Sigmoid colon (tissue), 7 donors: ENCODE data around the gene HSDL1. TPM values are rescaled to one million over a fixed set of nuclear protein-coding genes. Genes with fewer than 3 reads are reported as not detected.

ENCODE experiments used
- DNase-seq: peaks from one replicate; pipeline ENCODE4 v3.0.0-alpha.2; 2019
- H3K27ac ChIP-seq, 4 donors: fragments of 200-600 bp; sonication (generic); one replicate each; pipeline ENCODE4 v1.5.1; 2016 to 2019; ENCODE audit warnings: mild to moderate bottlenecking in 1 of 4
- H3K27me3 ChIP-seq, 3 donors: fragments of 200-600 bp; sonication (generic); one replicate each; pipeline ENCODE4 v1.5.1; 2019; ENCODE audit warnings: mild to moderate bottlenecking in 1 of 3
- H3K36me3 ChIP-seq, 4 donors: fragments of 200-600 bp; sonication (generic); one replicate each; pipeline ENCODE4 v1.5.1; 2016 to 2019
- H3K4me1 ChIP-seq, 4 donors: fragments of 200-600 bp; sonication (generic); one replicate each; pipeline ENCODE4 v1.5.1; 2017 to 2019
- H3K4me3 ChIP-seq, 4 donors: fragments of 200-600 bp; sonication (generic); one replicate each; pipeline ENCODE4 v1.5.1; 2017 to 2019; ENCODE audit warnings: mild to moderate bottlenecking in 2 of 4, moderate library complexity in 1 of 4
- H3K9me3 ChIP-seq, 4 donors: fragments of 200-600 bp in 3 of 4; sonication (generic) in 3 of 4; one replicate each; pipeline versions ENCODE4 v1.5.1 to v1.6.1; 2013 to 2019
- EP300 ChIP-seq, 4 donors: sonication (generic); formaldehyde crosslinking; IDR thresholded peaks; one replicate each; pipeline ENCODE4 v1.6.1; 2017; ENCODE audit warnings: antibody characterized with exemption in 4 of 4
- POLR2A ChIP-seq, 2 donors: fragments of 450-650 bp; IDR thresholded peaks; one replicate each; pipeline ENCODE4 v1.6.1; 2016; ENCODE audit warnings: antibody characterized with exemption in 2 of 2, mild to moderate bottlenecking in 2 of 2, moderate library complexity in 2 of 2
- POLR2AphosphoS5 ChIP-seq, 4 donors: sonication (generic); formaldehyde crosslinking; IDR thresholded peaks; one replicate each; pipeline ENCODE4 v1.6.1; 2017; ENCODE audit warnings: antibody characterized with exemption in 4 of 4
- WGBS, 2 donors: extraction: QIAGEN DNeasy Blood & Tissue Kit; methylation state at CpG; one replicate each; pipeline ENCODE4 v1.1.7; 2013; 5-methylcytosine and 5-hydroxymethylcytosine counted together
- intact Hi-C: fragments of 100-400 bp; cut with DNase I; formaldehyde crosslinking; loops from one replicate; pipeline ENCODE4 v1.15.1; 2023
- polyA plus RNA-seq, 3 donors: library from polyadenylated mRNA; stranded (reverse); fragments of 200-250 nt; gene quantifications; one replicate each; pipeline ENCODE4 v1.2.3, GENCODE V29; 2013
- total RNA-seq, 4 donors: library from RNA; depleted of rRNA; stranded (reverse); fragments of >200 nt; gene quantifications; one replicate each; pipeline ENCODE4 v1.1.0, GENCODE V29; 2016
- TF ChIP-seq, protein P1 (sequence below), 4 experiments: fragments of 450-650 bp in 3 of 4; fragments of 200-600 bp in 1 of 4; IDR thresholded peaks; one replicate each; pipeline ENCODE4 v1.5.1; 2016 to 2019; ENCODE audit warnings: antibody characterized with exemption in 4 of 4, mild to moderate bottlenecking in 3 of 4, moderate library complexity in 2 of 4
- donor health status: healthy with polysubstance abuse.
- donor health status: Bipolar disorder and iron deficiency.
- donor health status: healthy.

The HSDL1 gene
- total and polyA plus RNA-seq, 7 donors = 5.3 to 27.8 (median 11.4) TPM

DNA sequence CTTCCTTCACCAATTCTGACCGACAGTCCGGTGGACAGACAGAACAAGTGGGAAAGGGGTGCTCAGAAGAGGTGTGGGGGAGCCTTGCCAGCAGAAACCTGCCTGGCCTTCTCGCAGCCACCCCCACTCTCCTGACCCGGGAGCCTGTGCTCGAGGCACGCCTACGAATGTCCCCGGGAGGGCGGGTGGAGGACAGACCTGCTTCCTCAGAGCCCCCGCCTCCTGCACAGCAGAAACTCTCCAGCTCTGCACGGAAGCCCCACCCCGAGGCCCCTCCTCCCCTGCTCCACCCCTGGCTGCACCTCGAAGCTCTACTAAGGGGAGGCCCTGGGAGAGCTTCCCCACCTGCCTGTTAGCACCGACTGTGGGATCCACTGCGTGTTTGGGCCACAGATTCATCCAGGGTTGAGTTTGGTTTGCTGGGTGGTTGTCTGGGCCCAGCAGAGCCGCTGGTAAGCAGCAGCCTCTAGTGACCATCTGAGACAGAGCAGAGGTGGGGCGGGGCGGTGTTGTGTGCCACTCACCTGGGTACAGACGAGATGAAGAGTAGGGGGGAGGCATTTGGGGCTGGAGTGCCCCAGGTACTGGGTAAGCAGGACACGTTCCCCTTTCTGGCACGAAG lies 35.7 kb upstream of the HSDL1 start:
- H3K36me3 ChIP-seq = peaks cover 5 to 63% (median 42%) of the 10 kb centered on the region in 4 donors
- intact Hi-C loops = loop anchor here (10.0 kb wide), 3 partner anchors 304 to 434 kb away; partner anchors contain the start of gene COTL1
- peaks cover 0 to 34% (median 33%) of the 10 kb centered on the region in 4 donors for H3K4me1 ChIP-seq

GRCh38 chr16:84179612-84180320 lies 34.8 kb upstream of the HSDL1 start:
- intact Hi-C loops = loop anchor here (10.0 kb wide), 3 partner anchors 305 to 435 kb away; partner anchors contain the start of gene COTL1
- 89% methylated on average over 33 of the region's 33 CpGs for WGBS, 2 donors
- Histone ChIP-seq H3K4me3 (no peak overlapping the region), H3K27me3 (no peaks in the 10 kb centered on the region), H3K9me3 (no peaks in the 10 kb centered on the region), H3K4me1 (peaks cover 0 to 36% (median 30%) of the 10 kb centered on the region in 4 donors), H3K36me3 (peaks cover 5 to 63% (median 42%) of the 10 kb centered on the region in 4 donors), H3K27ac (no peak overlapping the region)
- no peak for DNase-seq
- no peak for TF ChIP-seq POLR2A (IDR thresholded peaks at IDR 0.05)
- TF ChIP-seq EP300 (IDR thresholded peaks at IDR 0.05) = no peak
- no peak for TF ChIP-seq POLR2AphosphoS5 (IDR thresholded peaks at IDR 0.05)
- TF ChIP-seq, protein P1, sequence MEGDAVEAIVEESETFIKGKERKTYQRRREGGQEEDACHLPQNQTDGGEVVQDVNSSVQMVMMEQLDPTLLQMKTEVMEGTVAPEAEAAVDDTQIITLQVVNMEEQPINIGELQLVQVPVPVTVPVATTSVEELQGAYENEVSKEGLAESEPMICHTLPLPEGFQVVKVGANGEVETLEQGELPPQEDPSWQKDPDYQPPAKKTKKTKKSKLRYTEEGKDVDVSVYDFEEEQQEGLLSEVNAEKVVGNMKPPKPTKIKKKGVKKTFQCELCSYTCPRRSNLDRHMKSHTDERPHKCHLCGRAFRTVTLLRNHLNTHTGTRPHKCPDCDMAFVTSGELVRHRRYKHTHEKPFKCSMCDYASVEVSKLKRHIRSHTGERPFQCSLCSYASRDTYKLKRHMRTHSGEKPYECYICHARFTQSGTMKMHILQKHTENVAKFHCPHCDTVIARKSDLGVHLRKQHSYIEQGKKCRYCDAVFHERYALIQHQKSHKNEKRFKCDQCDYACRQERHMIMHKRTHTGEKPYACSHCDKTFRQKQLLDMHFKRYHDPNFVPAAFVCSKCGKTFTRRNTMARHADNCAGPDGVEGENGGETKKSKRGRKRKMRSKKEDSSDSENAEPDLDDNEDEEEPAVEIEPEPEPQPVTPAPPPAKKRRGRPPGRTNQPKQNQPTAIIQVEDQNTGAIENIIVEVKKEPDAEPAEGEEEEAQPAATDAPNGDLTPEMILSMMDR (IDR thresholded peaks at IDR 0.05) = no peak

More for the DNA sequence above, 35.7 kb upstream of the HSDL1 start:
- no peak for DNase-seq
- no peak overlapping the region for H3K4me3 ChIP-seq
- TF ChIP-seq POLR2A (IDR thresholded peaks at IDR 0.05) = no peak
- no peak for TF ChIP-seq POLR2AphosphoS5 (IDR thresholded peaks at IDR 0.05)
- TF ChIP-seq, protein P1 (IDR thresholded peaks at IDR 0.05) = no peak
- TF ChIP-seq EP300 (IDR thresholded peaks at IDR 0.05) = no peak
- H3K9me3 ChIP-seq = no peaks in the 10 kb centered on the region
- WGBS, 2 donors = 76 to 84% methylated on average over 21 of the region's 21 CpGs
- H3K27ac ChIP-seq = no peak overlapping the region
- no peaks in the 10 kb centered on the region for H3K27me3 ChIP-seq

GRCh38 chr16:84178892-84179611 lies 34.1 kb upstream of the HSDL1 start:
- peak overlapping the region in 2 of 4 donors; percentile 76 to 78 for H3K27ac ChIP-seq
- intact Hi-C loops = no loop called here
- no peaks in the 10 kb centered on the region for H3K9me3 ChIP-seq
- H3K4me3 ChIP-seq = no peak overlapping the region
- H3K4me1 ChIP-seq = peaks cover 0 to 36% (median 29%) of the 10 kb centered on the region in 4 donors
- DNase-seq = no peak
- TF ChIP-seq, protein P1 (IDR thresholded peaks at IDR 0.05) = no peak
- TF ChIP-seq POLR2A (IDR thresholded peaks at IDR 0.05) = no peak
- TF ChIP-seq POLR2AphosphoS5 (IDR thresholded peaks at IDR 0.05) = no peak
- TF ChIP-seq EP300 (IDR thresholded peaks at IDR 0.05) = no peak
- no peaks in the 10 kb centered on the region for H3K27me3 ChIP-seq
- 93 to 95% methylated on average over 28 of the region's 28 CpGs for whole genome bisulfite sequencing, 2 donors
- H3K36me3 ChIP-seq = peaks cover 5 to 58% (median 42%) of the 10 kb centered on the region in 4 donors

GRCh38 chr16:84178146-84178765 lies 33.3 kb upstream of the HSDL1 start:
- Histone ChIP-seq H3K9me3 (no peaks in the 10 kb centered on the region), H3K27me3 (no peaks in the 10 kb centered on the region), H3K4me1 (peaks cover 0 to 36% (median 29%) of the 10 kb centered on the region in 4 donors), H3K27ac (peak overlapping the region; percentile 66 to 78 (median 72)), H3K36me3 (peaks cover 5 to 50% (median 35%) of the 10 kb centered on the region in 4 donors), H3K4me3 (no peak overlapping the region)
- WGBS, 2 donors = 91 to 92% methylated on average over 15 of the region's 15 CpGs
- no peak for DNase-seq
- intact Hi-C loops = no loop called here
- TF ChIP-seq, protein P1 (IDR thresholded peaks at IDR 0.05) = no peak
- TF ChIP-seq POLR2AphosphoS5 (IDR thresholded peaks at IDR 0.05) = no peak
- no peak for TF ChIP-seq POLR2A (IDR thresholded peaks at IDR 0.05)
- no peak for TF ChIP-seq EP300 (IDR thresholded peaks at IDR 0.05)
